Adrenal gland (tissue), 5 donors: ENCODE measurements around the gene MPC1.

Source experiments
- CTCF ChIP-seq, 6 experiments: fragments of 450-650 bp in 4 of 6; fragments of 200-600 bp in 2 of 6; sonication (generic) in 1 of 6; IDR thresholded peaks; 1 replicate in 5 of 6; 2 replicates in 1 of 6; pipeline versions ENCODE4 v1.5.1 to v1.8.0; 2016 to 2021; ENCODE audit warnings: antibody characterized with exemption in 6 of 6, mild to moderate bottlenecking in 2 of 6, moderate library complexity in 1 of 6
- POLR2A ChIP-seq, 2 donors: fragments of 450-650 bp; IDR thresholded peaks; one replicate each; pipeline ENCODE4 v1.6.1; 2017; ENCODE audit warnings: antibody characterized with exemption in 2 of 2, mild to moderate bottlenecking in 2 of 2, moderate library complexity in 1 of 2
- donor health status: DM: no; HTN: no; CAD: no.

DNA sequence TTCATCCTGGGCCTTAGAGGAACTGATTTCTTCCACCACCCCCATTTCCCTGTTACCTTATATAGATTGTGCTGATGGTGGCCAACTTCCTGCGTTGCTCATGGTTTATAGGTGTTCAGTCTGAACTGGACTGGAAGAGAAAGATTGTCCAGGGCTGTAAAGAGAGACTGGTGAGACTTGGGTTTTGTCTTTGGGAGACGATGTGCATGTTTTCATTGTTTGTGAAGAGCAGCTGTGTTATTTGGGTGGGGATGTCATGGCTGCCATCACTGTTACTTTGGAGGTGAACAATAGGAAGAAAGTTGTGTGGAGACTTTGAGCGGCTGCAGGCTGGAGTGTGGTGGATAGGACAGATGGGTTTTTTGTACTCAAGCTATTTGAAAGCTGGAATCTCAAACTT is 15.6 kb upstream of the MPC1 start:
- no peak for TF ChIP-seq CTCF (IDR thresholded peaks at IDR 0.05)
- no peak for TF ChIP-seq POLR2A (IDR thresholded peaks at IDR 0.05)
